ENCODE results near the gene ADIPOR2. TPM values are rescaled to one million over a fixed set of nuclear protein-coding genes. Genes with fewer than 3 reads are reported as not detected.
A peak's percentile ranks its signal among the peaks of the same experiment; 100 is the strongest.

Gene ADIPOR2
- total and polyA plus RNA-seq, 8 donors: 2.9 to 185 (median 26.9) TPM

DNA sequence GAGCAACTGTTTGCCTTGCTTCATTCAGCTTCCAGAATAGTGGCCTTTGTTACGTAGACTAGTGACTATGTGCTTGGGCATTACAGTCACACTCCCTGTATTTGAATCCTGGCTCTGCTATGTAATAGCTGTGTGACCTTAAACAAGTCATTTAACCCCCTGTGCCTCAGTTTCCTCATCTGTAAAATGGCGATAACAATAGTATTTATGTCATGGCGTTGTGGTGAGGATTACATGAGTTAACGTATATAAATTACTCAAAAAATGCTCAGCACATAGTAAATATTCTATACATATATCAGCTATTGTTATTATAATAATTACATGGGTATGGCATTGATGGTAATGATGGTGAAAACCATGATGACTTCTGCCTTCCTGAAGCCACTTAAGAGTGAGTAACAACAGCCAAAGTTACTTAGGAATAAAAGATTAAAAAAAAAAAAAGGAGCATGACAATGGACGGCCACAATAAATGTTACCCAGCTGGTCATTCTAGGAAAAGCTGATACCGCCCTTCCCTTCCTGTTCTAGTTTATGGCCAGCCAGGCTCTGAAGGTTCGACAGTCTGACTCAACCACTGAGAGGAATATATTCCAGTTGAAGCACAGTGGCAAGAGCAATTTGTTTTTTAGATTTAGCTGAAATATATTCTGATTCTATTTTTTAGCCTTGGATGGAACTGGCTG lies 9.9 kb upstream of the ADIPOR2 start:
- TF ChIP-seq, protein P1, sequence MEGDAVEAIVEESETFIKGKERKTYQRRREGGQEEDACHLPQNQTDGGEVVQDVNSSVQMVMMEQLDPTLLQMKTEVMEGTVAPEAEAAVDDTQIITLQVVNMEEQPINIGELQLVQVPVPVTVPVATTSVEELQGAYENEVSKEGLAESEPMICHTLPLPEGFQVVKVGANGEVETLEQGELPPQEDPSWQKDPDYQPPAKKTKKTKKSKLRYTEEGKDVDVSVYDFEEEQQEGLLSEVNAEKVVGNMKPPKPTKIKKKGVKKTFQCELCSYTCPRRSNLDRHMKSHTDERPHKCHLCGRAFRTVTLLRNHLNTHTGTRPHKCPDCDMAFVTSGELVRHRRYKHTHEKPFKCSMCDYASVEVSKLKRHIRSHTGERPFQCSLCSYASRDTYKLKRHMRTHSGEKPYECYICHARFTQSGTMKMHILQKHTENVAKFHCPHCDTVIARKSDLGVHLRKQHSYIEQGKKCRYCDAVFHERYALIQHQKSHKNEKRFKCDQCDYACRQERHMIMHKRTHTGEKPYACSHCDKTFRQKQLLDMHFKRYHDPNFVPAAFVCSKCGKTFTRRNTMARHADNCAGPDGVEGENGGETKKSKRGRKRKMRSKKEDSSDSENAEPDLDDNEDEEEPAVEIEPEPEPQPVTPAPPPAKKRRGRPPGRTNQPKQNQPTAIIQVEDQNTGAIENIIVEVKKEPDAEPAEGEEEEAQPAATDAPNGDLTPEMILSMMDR (IDR thresholded peaks at IDR 0.05): no peak
- TF ChIP-seq POLR2A (IDR thresholded peaks at IDR 0.05) (no peak), EP300 (IDR thresholded peaks at IDR 0.05) (no peak), POLR2AphosphoS5 (IDR thresholded peaks at IDR 0.05) (no peak)
- no peaks in the 10 kb centered on the region for H3K9me3 ChIP-seq
- H3K27me3 ChIP-seq: no peaks in the 10 kb centered on the region
- peak overlapping the region in 3 of 5 donors; percentile 36 to 49 (median 37) for H3K27ac ChIP-seq
- no peaks in the 10 kb centered on the region for H3K4me1 ChIP-seq
- H3K4me3 ChIP-seq: no peak overlapping the region
- intact Hi-C loops (cut with DNase I; ENCODE audit: low total_unique reads): no loop called here
- DNase-seq: peak in 1 of 2 donors; percentile 41
- no peaks in the 10 kb centered on the region for H3K36me3 ChIP-seq
- 69 to 74% (median 71%) methylated on average over 7 of the region's 7 CpGs for WGBS, 5 donors

- Histone ChIP-seq H3K27ac (peak overlapping the region in 3 of 5 donors; percentile 36 to 49 (median 37)), H3K9me3 (no peaks in the 10 kb centered on the region), H3K27me3 (no peaks in the 10 kb centered on the region), H3K4me1 (no peaks in the 10 kb centered on the region), H3K4me3 (no peak overlapping the region), H3K36me3 (no peaks in the 10 kb centered on the region)
- no peak for DNase-seq
- WGBS, 5 donors: 51 to 63% (median 55%) methylated on average over 2 of the region's 2 CpGs
- intact Hi-C loops (cut with DNase I; ENCODE audit: low total_unique reads): no loop called here
- TF ChIP-seq POLR2AphosphoS5 (IDR thresholded peaks at IDR 0.05): no peak
- TF ChIP-seq, protein P1 (IDR thresholded peaks at IDR 0.05): no peak
- no peak for TF ChIP-seq POLR2A (IDR thresholded peaks at IDR 0.05)
- no peak for TF ChIP-seq EP300 (IDR thresholded peaks at IDR 0.05)
These were observed 9.4 kb upstream of the ADIPOR2 start for GRCh38 chr12:1681493-1681807.

GRCh38 chr12:1688086-1688710 lies 2.7 kb upstream of the ADIPOR2 start:
- TF ChIP-seq, protein P1 (IDR thresholded peaks at IDR 0.05): no peak
- TF ChIP-seq EP300 (IDR thresholded peaks at IDR 0.05) (no peak), POLR2A (IDR thresholded peaks at IDR 0.05) (no peak), POLR2AphosphoS5 (IDR thresholded peaks at IDR 0.05) (no peak)
- Histone ChIP-seq H3K4me3 (no peak overlapping the region), H3K27me3 (no peaks in the 10 kb centered on the region), H3K27ac (no peak overlapping the region), H3K9me3 (no peaks in the 10 kb centered on the region), H3K36me3 (no peaks in the 10 kb centered on the region), H3K4me1 (peaks cover 0 to 25% (median 22%) of the 10 kb centered on the region in 4 donors)
- intact Hi-C loops (cut with DNase I; ENCODE audit: low total_unique reads): no loop called here
- no peak for DNase-seq
- 94 to 98% (median 96%) methylated on average over 4 to 5 of the region's 5 CpGs for WGBS, 5 donors

- peak overlapping the region; percentile 93 to 98 (median 97) for H3K27ac ChIP-seq
- DNase-seq: peak in 1 of 2 donors; percentile 46
- H3K4me3 ChIP-seq: peak overlapping the region; percentile 78 to 98 (median 88)
- H3K36me3 ChIP-seq: peaks cover 0 to 4% (median 0%) of the 10 kb centered on the region in 4 donors
- H3K27me3 ChIP-seq: no peaks in the 10 kb centered on the region
- H3K9me3 ChIP-seq: no peaks in the 10 kb centered on the region
- TF ChIP-seq, protein P1 (IDR thresholded peaks at IDR 0.05): peak in 1 of 7 experiments; percentile 5
- no peak for TF ChIP-seq POLR2AphosphoS5 (IDR thresholded peaks at IDR 0.05)
- WGBS, 5 donors: 1 to 2% (median 1%) methylated on average over 21 to 56 of the region's 56 CpGs
- intact Hi-C loops (cut with DNase I; ENCODE audit: low total_unique reads): no loop called here
- peaks cover 6 to 57% (median 33%) of the 10 kb centered on the region in 4 donors for H3K4me1 ChIP-seq
These were observed 495 bp downstream of the ADIPOR2 start for GRCh38 chr12:1691123-1692007.

Measured in stomach (tissue), 9 donors.